ENCODE data around the gene KMT2E.
"Not testable (repeated sequence)": the region's sequence is repeated elsewhere in the genome, so short reads cannot be mapped to it uniquely, and the experiment has no call there.

The KMT2E gene

GRCh38 chr7:105013816-105014692, at the start of gene KMT2E:
TSS of gene KMT2E (plus strand) at chr7:105014205. CDS start at chr7:105040953, 26,748 bp downstream.
- peak; percentile 84 for DNase-seq

GRCh38 chr7:104964626-104965236, 49.3 kb upstream of the KMT2E start:
- DNase-seq, result no peak

DNA sequence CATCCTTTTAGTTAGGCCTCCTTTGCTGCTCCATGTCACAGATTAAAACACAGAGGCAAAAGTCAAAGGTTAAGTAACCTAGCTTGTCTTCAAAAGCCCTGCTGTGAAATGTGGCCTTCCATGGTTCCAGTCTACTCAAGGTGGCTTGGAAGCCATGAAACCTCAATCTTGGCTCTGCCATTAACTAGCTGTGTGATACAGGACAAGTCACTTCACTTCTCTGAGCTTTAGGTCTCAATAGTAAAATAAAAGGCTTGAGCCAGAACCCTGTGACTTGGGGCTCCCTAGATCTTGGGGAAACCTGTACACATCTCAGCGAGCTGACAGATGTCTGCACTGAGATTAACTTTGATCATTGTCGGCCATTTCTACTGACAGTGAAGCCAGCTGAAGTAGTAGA, 48.0 kb upstream of the KMT2E start:
- no peak for DNase-seq

DNA sequence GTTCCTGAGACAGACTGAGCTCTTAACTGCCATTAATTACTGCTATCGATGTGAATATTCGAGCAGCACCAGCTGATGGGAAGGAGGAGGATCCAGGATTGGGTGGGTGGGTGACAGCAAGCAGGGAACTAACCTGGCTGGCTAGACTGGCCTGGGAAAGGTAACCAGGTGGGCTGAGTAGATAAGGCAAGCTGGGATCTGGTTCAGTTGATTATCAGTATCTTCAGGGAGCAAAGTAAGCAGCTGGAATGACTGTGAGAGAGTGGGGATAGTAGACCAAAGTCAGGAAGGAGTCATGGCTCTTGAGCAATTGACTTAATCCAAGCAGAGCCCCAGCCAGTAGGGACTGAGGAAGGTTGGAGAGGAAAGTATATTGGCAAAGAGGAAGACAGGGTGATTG, 46.9 kb upstream of the KMT2E start:
- DNase-seq, result no peak

- DNase-seq, result no peak
Measured at GRCh38 chr7:104967595-104967994, 46.4 kb upstream of the KMT2E start.

GRCh38 chr7:104968648-104969047, 45.4 kb upstream of the KMT2E start:
- no peak for DNase-seq

DNA sequence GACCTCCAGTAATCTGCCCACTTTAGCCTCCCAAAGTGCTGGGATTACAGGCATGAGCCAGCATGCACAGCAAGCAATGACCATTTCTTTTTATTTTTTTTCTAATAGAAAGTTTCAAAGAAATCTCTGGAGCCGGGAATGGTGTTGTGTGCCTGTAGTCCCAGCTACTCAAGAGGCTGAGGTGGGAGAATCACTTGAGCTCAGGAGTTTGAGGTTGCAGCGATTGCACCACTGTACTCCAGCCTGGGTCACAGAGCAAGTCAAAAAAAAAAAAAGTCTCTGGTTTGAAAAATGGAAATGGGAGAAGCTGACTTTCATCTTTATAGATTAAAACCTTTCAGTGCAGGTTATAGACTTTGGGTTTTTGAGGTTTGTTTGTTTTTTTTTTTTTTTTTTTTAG, 44.8 kb upstream of the KMT2E start:
- DNase-seq, result no peak

DNA sequence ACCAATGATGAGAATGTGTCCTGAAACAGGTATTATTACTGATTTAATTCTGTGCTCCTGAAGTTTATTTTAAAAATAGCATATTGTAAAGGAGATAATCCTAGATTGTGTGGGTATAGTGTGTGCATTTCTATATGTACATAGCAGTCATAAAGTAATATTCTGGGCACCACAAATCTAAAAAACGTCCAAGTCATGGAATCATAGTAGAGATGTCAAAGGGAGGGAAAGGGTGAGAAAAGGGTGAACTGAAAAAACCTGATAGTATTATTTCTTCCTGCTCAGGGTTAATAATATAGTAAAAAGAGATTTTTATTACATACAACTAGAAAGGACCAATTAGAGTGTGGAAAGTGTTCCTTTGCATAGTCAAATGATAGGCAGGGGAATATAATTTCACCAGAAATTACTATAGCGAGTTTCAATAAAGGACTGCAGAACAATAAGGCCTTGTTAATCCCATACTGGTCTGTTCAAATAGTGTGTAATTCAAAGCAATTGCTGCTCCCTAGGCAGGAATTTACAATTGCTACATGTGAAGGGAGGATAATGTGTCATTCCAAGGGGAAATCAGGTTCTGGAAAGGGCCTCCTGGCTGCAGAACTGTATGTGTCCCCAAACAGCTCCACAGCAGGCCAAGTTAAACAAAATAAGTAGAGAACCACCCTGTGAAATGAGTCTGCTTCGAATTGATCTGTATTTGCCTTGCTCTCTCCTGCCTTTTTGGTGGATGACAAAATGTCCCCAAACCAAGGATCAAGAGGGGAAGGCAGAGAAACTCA, 42.5 kb upstream of the KMT2E start:
- DNase-seq, result no peak

DNA sequence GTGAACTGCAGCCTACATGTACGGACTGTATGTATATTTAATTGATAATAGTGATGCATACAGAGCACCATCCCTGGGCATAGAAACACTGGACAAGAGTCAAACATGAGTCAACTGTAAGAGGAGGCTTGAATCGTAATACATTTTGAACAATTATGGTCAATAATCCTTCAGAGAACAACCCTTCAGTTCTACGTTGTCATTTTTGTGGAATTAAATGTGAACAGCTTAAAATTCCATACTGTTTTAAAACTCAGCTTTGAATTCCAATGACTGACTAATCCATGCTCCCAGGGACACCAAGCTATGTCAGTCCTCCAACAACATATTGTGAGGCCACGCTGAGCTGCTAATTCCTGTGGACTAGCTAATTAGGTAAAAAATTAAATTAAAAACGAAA, 41.5 kb upstream of the KMT2E start:
- DNase-seq, result no peak

GRCh38 chr7:104973227-104973626, 40.8 kb upstream of the KMT2E start:
- DNase-seq, result no peak

GRCh38 chr7:104973909-104974415, 40.0 kb upstream of the KMT2E start:
- DNase-seq, result no peak

DNA sequence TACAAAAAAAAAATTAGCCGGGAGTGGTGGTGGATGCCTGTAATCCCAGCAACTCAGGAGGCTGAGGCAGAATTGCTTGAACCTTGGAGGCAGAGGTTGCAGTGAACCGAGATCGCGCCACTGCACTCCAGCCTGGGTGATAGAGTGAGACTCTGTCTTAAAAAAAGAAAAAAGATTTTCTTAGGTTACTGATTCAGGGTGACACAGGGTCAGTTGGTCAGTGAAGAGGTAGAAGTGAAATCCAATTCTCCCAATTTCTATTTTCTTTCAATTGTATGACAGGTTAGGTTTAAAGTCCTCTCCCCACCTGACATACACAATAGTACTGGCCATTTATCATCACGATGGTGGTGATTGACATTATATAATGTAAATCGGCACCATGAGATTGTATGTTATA, 38.5 kb upstream of the KMT2E start:
- not testable (repeated sequence) for DNase-seq

DNA sequence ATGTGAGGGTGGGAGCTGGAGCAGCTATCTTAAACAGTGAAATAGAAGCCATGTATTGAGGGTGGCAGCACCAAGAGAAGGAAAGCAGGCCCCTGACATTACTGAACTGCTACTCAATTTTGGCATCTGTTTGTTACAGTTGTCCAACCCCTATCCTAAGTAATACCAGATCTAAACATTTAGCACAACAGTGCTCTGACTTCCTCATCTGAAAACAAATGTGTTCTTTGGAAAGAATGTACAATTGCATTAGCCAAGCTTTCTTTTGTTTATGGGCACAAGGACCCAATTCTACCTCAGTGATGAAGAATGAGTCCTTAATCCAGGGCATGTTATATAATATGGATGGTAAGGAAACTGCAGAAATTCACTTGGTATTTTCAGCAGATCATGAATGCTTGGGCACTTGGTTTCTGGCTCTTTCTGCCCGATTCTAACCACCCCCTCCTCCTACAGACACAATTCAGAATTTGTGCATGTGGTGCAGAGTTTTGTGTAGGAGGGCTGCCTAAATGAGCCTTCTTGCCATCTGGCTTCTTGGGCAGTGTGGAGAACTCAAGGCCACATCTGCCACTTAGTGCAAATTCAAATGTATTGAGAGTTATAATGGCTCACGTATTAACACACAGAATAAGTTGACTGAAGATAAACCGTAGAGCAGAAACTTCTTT, 36.9 kb upstream of the KMT2E start:
- DNase-seq, result no peak

GRCh38 chr7:104978460-104978859, 35.5 kb upstream of the KMT2E start:
- DNase-seq, result no peak

DNA sequence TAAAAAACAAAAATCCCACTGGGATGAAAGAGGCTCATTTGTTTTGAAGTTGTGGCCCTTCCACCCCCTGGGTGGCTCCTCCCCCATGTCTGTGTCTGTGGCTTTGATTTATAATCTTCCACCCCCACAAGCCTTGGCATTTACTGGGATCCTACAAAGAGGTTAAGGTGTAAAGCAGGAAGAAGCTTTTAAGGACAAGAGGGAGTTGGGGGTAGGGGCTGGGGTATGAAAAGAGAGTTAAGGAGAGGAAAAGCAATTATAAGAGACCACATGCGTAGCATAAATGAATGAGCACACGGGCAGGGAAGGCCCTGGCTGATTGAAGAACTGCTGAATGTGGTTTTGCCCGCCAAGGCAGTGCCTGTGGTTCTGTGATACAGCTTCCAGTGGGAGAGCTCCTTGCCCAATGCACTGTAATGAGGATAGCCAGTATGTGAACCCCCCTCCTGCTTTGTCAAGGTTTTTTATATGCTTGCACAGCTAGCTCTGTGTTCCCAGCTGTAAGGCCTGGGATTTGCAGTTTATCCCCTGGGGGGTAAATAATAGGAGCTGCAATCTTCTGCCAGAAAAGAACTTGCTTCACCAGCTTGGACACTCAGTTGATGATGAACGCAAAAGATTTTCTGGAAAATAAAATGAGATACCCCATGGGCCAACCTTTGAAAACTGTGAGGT, 34.7 kb upstream of the KMT2E start:
- DNase-seq, result no peak

DNA sequence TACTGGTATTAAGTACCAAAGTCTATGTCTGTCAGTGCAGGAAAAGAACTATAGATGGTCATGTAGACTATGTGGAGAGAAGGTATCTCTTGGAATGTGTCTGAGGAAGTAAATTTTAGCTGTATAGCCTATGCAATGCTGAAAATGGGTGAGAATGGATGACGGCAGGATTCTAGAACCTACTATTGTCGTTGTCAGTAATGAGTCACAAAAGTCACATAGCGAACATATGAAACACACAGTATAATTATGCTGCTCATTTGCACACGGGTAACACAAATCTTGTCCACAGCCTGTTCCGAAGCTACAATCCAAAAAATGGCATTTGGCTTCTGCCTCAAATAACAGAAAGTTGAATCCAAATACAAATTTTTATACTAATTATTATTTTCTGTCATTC, 33.6 kb upstream of the KMT2E start:
- no peak for DNase-seq

DNA sequence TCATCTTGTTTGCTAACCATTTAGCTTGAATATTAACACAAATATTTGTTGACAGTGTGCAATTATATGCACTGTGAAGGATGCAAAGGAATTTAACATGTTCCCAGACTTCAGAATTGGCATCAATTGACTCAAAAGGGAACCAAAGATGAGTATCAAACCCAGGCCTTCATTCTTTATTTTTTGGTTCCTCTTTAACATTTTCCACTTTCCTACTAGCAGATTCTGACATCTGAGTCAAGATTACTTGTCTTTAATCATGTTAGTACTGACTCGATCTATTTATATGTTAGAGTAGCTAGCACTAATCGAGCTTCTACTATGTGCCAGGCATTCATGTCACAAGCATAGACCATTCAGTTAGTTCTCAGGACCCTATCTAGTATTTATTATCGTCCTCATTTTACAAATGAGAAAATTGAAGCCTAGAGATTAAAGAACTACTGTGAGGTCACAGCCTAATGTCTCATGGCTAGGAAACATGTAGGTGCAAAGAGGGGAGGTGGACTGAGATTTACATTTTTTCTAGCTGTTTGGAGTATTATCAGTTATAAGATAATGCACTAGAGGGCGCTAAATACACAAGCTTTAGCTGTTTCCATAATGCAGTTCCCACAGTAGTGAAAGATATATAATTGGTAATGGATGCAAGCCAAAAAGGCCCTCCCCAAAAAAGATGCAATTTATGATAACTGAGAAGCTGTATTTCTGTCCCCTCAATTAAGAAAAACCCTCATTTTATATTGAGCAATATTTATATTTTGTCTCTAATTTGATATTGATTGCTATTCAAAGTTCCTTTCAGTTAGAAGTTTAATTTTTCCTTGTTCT, 32.9 kb upstream of the KMT2E start:
- peak; percentile 74 for DNase-seq

DNA sequence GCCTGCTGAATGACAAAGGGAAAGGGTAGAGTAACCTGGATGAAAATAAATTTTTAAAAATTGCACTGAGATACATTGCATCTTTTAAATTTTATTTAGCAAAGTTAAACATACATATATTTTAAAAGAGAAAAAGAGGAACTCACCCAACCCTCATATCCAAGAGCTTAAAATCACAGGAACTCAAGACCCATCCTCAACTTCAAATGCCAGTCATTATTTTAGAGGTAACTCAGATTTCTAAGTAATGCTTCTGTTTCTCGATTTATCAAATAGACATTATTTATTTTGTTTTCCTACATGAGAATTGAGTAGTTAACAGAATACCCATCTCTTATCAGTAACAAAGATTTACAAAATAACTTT, 32.4 kb upstream of the KMT2E start:
- DNase-seq, result no peak

GRCh38 chr7:104982308-104983075, 31.5 kb upstream of the KMT2E start:
- DNase-seq, result no peak

GRCh38 chr7:104983076-104983577, 30.9 kb upstream of the KMT2E start:
- DNase-seq, result peak; percentile 85

Data from DMS79 treated with DMSO at 0.1 percent for 48 hours (cell line).